ENCODE results near the gene CRTAC1. TPM values are rescaled to one million over a fixed set of nuclear protein-coding genes. Genes with fewer than 3 reads are reported as not detected.

The CRTAC1 gene
- total and polyA plus RNA-seq, 12 donors = 0.22 to 12.4 (median 1.4) TPM

DNA sequence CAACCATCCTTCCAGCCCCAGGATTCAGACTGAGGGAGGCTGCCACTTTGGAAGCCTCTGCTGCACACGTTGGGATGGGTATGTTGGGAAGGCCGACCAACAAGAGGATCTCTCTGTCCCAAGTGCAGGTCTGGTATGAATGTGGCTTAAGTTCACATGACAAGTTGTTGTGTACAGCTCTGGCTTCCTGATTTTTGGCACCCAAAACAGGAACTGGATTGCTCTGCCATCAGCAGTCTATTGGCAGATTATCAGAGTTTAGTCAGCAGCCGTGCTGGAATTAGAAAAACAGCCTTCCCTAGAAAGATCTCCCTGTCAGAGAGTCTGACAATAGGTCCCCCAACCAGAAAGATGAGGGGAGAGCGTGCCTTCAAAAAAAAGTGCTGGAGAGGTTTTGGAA is 113.8 kb downstream of the CRTAC1 start:
- peaks cover 4 to 28% (median 11%) of the 10 kb centered on the region in 9 donors for H3K4me1 ChIP-seq
- no peaks in the 10 kb centered on the region for H3K36me3 ChIP-seq
- no peaks in the 10 kb centered on the region for H3K9me3 ChIP-seq
- no peak overlapping the region for H3K4me3 ChIP-seq
- DNase-seq = peak in 1 of 2 donors; percentile 17
- TF ChIP-seq, protein P1, sequence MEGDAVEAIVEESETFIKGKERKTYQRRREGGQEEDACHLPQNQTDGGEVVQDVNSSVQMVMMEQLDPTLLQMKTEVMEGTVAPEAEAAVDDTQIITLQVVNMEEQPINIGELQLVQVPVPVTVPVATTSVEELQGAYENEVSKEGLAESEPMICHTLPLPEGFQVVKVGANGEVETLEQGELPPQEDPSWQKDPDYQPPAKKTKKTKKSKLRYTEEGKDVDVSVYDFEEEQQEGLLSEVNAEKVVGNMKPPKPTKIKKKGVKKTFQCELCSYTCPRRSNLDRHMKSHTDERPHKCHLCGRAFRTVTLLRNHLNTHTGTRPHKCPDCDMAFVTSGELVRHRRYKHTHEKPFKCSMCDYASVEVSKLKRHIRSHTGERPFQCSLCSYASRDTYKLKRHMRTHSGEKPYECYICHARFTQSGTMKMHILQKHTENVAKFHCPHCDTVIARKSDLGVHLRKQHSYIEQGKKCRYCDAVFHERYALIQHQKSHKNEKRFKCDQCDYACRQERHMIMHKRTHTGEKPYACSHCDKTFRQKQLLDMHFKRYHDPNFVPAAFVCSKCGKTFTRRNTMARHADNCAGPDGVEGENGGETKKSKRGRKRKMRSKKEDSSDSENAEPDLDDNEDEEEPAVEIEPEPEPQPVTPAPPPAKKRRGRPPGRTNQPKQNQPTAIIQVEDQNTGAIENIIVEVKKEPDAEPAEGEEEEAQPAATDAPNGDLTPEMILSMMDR (IDR thresholded peaks at IDR 0.05) = no peak
- peaks cover 0 to 13% (median 4%) of the 10 kb centered on the region in 7 donors for H3K27me3 ChIP-seq
- peak; percentile 24 to 81 (median 43) for ATAC-seq
- H3K27ac ChIP-seq = no peak overlapping the region
- intact Hi-C loops (cut with DNase I) = loop anchor here in 5 of 10 donors (1.0 to 10.0 kb wide), 6 partner anchors 111 to 398 kb away; no protein-coding TSS in a partner anchor
- 21 to 22% methylated on average over 4 of the region's 4 CpGs for WGBS, 2 donors

DNA sequence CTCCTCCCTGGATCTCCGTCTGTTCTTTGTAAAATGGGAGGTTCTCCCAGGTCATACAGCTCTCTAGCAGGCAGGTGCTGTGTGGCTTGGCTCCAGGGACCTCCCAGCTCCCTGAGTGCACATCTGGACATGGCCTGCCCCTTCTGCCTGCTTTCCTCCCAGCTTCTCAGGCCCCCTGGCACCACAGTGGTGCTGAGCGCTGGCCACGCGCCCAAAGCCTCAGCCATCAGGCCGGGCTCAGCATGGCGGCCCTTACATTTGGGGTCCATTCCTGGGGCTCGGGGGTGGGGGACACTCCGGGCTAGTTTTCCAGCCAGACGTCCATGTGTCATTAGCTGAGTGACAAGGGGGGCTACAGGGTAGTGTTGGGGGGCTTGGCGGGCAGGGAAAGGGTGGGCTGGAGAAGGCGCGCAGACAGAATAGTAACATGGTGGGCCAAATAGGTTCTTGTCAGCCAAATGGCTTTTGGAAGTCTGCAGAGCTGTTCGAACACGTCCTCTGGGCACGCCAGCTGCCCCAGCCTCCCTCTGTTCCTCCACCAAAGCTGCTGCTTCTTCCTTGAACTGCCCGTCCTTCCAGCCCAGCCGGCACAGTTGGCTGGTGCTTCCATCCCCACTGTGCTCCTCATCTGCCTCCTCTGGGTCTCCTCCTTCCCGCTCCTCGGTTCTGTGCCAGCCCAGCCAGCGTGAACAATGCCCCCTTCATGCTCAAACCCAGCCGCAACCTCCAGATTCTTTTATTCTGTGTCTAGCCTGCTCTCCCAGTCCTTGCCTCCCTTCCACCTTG is 114.9 kb downstream of the CRTAC1 start:
- TF ChIP-seq, protein P1 (IDR thresholded peaks at IDR 0.05) = no peak
- no peak overlapping the region for H3K4me3 ChIP-seq
- H3K27ac ChIP-seq = no peak overlapping the region
- peaks cover 0 to 8% (median 4%) of the 10 kb centered on the region in 7 donors for H3K27me3 ChIP-seq
- no peaks in the 10 kb centered on the region for H3K36me3 ChIP-seq
- ATAC-seq (no peak), DNase-seq (no peak)
- intact Hi-C loops (cut with DNase I) = loop anchor here in 7 of 10 donors (1.0 to 10.0 kb wide), 8 partner anchors 112 to 399 kb away; no protein-coding TSS in a partner anchor
- WGBS, 2 donors = 77 to 82% methylated on average over 21 of the region's 21 CpGs
- no peaks in the 10 kb centered on the region for H3K9me3 ChIP-seq
- H3K4me1 ChIP-seq = peaks cover 0 to 21% (median 9%) of the 10 kb centered on the region in 9 donors

DNA sequence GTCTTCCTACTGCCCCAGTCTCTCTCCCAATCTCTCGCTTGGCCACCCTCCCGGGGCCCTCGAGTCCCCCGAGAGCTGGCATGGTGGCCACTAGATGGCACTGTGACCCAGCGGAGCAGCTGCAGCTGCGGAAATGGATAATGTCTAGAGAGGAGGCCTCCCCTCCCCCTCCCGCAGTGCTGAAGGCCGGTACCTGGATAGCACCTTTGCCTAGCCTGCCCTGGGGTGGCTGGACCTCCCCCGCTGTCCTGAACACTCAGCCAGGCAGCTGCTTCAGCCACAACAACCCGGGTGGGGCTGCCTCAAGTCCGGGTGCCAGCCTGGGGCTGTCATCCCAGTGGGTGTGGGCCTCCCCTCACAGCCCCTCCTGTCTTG is 115.6 kb downstream of the CRTAC1 start:
- Histone ChIP-seq H3K9me3 (no peaks in the 10 kb centered on the region), H3K36me3 (no peaks in the 10 kb centered on the region), H3K4me1 (peaks cover 0 to 21% (median 9%) of the 10 kb centered on the region in 9 donors), H3K4me3 (no peak overlapping the region), H3K27me3 (peaks cover 0 to 8% (median 4%) of the 10 kb centered on the region in 7 donors), H3K27ac (no peak overlapping the region)
- peak; percentile 69 to 80 for DNase-seq
- intact Hi-C loops (cut with DNase I) = loop anchor here (1.0 to 10.0 kb wide), 9 partner anchors 112 to 400 kb away; no protein-coding TSS in a partner anchor
- ATAC-seq = peak; percentile 77 to 90 (median 86)
- WGBS, 2 donors = 6 to 7% methylated on average over 11 of the region's 11 CpGs
- TF ChIP-seq, protein P1 (IDR thresholded peaks at IDR 0.05) = peak; percentile 88 to 95 (median 90)

DNA sequence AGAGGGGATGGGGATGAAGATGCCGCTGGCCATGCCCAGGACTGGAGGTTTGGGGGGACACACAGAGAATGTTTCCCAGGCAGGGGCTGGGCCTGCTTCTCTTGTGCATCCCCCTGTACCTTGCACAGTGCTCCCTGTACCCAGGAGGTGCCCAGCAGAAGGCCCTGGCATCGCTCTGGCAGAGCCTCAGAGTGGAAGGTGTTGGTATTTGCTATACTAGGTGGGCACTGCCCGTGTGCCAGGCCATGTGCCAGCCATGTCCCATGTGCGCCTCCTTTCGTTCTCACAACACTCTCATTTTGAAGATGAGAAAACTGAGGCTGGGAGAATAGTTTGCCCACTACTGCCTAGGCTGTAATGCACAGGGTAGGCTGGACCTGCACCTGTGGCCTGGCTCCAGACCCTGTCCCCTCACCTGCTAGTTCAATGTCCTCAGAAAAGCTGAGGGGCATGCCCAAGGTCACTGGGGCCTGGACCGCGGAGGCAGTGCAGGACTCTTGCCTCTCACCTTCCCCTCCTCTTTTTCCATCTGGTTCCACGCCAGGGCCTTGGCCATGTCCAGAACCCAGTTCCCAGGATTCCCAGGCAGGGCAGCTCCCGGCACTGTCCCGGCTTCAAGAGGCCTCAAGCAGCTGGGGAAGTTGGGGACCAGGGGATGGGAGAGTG is 116.1 kb downstream of the CRTAC1 start:
- Histone ChIP-seq H3K27ac (no peak overlapping the region), H3K4me3 (no peak overlapping the region), H3K36me3 (no peaks in the 10 kb centered on the region), H3K27me3 (peaks cover 0 to 8% (median 4%) of the 10 kb centered on the region in 7 donors), H3K9me3 (no peaks in the 10 kb centered on the region), H3K4me1 (peaks cover 0 to 21% (median 9%) of the 10 kb centered on the region in 9 donors)
- intact Hi-C loops (cut with DNase I) = loop anchor here in 8 of 10 donors (1.0 to 10.0 kb wide), 6 partner anchors 126 to 400 kb away; no protein-coding TSS in a partner anchor
- ATAC-seq = peak in 7 of 8 donors; percentile 3 to 62 (median 19)
- TF ChIP-seq, protein P1 (IDR thresholded peaks at IDR 0.05) = no peak
- DNase-seq = no peak
- 47% methylated on average over 10 of the region's 10 CpGs for WGBS, 2 donors
